HepG2 (cell line): Measurements from ENCODE around the gene SERINC2. TPM values are rescaled to one million over a fixed set of nuclear protein-coding genes. Genes with fewer than 3 reads are reported as not detected.

Experiments used
- AKAP8 ChIP-seq: sonication (generic); formaldehyde crosslinking; IDR thresholded peaks from 2 replicates; pipeline ENCODE4 v1.5.1; 2020; ENCODE audit warnings: mild to moderate bottlenecking, missing genetic modification reagents
- BRD4 ChIP-seq: sonication (generic); formaldehyde crosslinking; IDR thresholded peaks from 2 replicates; pipeline ENCODE4 v1.4.0; 2020; ENCODE audit warnings: missing genetic modification reagents
- RELA ChIP-seq: sonication (generic); formaldehyde crosslinking; IDR thresholded peaks from 2 replicates; pipeline ENCODE4 v1.4.0; 2020; ENCODE audit warnings: missing genetic modification reagents
- SAP130 ChIP-seq: IDR thresholded peaks from 2 replicates; pipeline ENCODE4 v1.6.1; 2016; ENCODE audit warnings: low read depth
- SP2 ChIP-seq: sonication (generic); formaldehyde crosslinking; IDR thresholded peaks from 2 replicates; pipeline ENCODE4 v1.5.1; 2020; ENCODE audit warnings: mild to moderate bottlenecking, missing genetic modification reagents
- ZFP90 ChIP-seq: sonication (generic); formaldehyde crosslinking; IDR thresholded peaks from 2 replicates; pipeline ENCODE4 v1.8.0; 2022; ENCODE audit warnings: missing genetic modification reagents, mild to moderate bottlenecking, inconsistent platforms, borderline replicate concordance
- ZMYM3 ChIP-seq: sonication (generic); formaldehyde crosslinking; IDR thresholded peaks from 2 replicates; pipeline ENCODE4 v1.5.1; 2020; ENCODE audit warnings: mild to moderate bottlenecking, missing genetic modification reagents
- ZNF543 ChIP-seq: sonication (generic); formaldehyde crosslinking; IDR thresholded peaks from 2 replicates; pipeline ENCODE4 v1.4.0; 2020; ENCODE audit warnings: mild to moderate bottlenecking, missing genetic modification reagents
- ZNF598 ChIP-seq: sonication (generic); formaldehyde crosslinking; IDR thresholded peaks from 2 replicates; pipeline ENCODE4 v1.5.1; 2020; ENCODE audit warnings: mild to moderate bottlenecking, missing genetic modification reagents, borderline replicate concordance
- ZZZ3 ChIP-seq: sonication (generic); formaldehyde crosslinking; IDR thresholded peaks from 2 replicates; pipeline ENCODE4 v1.4.0; 2020; ENCODE audit warnings: missing genetic modification reagents, mild to moderate bottlenecking, borderline replicate concordance
- polyA plus RNA-seq, 8 experiments: library from polyadenylated mRNA; depleted of rRNA in 3 of 8; stranded (reverse) in 7 of 8; unstranded in 1 of 8; fragments of >200 nt; fragmentation: Illumina TruSeq in 4 of 8; extraction: Trizol in 4 of 8; gene quantifications; 2 replicates each; pipeline versions ENCODE4 v1.2.1 to v1.2.3, GENCODE V29; 2011 to 2016; ENCODE audit warnings: low read depth in 4 of 8, missing spikeins in 1 of 8, mixed read lengths in 1 of 8; ENCODE audit not compliant: insufficient read depth in 1 of 8
- total RNA-seq, 5 experiments: library from RNA; depleted of rRNA; stranded (reverse); fragments of >200 nt; fragmentation: Illumina TruSeq; extraction: Trizol; gene quantifications; 2 replicates each; pipeline ENCODE4 v1.2.3, GENCODE V29; 2016; ENCODE audit warnings: low read depth in 1 of 5
- TF ChIP-seq, protein P1 (sequence below): sonication (generic); formaldehyde crosslinking; IDR thresholded peaks from 2 replicates; pipeline ENCODE4 v1.5.0; 2020; ENCODE audit warnings: mild to moderate bottlenecking, missing genetic modification reagents, borderline replicate concordance
- TF ChIP-seq, protein P2 (sequence below): sonication (generic); formaldehyde crosslinking; IDR thresholded peaks from 2 replicates; pipeline ENCODE4 v1.4.0; 2020; ENCODE audit warnings: missing genetic modification reagents
- TF ChIP-seq, protein P3 (sequence below): sonication (generic); formaldehyde crosslinking; IDR thresholded peaks from 2 replicates; pipeline ENCODE4 v1.5.1; 2020; ENCODE audit warnings: mild to moderate bottlenecking, missing genetic modification reagents, moderate library complexity

The SERINC2 gene
- total and polyA plus RNA-seq, 2 of the 13 experiments (the other 11 are each of a cell fraction or from before 2014, with no cell fraction given), result 4.8 to 126 TPM

DNA sequence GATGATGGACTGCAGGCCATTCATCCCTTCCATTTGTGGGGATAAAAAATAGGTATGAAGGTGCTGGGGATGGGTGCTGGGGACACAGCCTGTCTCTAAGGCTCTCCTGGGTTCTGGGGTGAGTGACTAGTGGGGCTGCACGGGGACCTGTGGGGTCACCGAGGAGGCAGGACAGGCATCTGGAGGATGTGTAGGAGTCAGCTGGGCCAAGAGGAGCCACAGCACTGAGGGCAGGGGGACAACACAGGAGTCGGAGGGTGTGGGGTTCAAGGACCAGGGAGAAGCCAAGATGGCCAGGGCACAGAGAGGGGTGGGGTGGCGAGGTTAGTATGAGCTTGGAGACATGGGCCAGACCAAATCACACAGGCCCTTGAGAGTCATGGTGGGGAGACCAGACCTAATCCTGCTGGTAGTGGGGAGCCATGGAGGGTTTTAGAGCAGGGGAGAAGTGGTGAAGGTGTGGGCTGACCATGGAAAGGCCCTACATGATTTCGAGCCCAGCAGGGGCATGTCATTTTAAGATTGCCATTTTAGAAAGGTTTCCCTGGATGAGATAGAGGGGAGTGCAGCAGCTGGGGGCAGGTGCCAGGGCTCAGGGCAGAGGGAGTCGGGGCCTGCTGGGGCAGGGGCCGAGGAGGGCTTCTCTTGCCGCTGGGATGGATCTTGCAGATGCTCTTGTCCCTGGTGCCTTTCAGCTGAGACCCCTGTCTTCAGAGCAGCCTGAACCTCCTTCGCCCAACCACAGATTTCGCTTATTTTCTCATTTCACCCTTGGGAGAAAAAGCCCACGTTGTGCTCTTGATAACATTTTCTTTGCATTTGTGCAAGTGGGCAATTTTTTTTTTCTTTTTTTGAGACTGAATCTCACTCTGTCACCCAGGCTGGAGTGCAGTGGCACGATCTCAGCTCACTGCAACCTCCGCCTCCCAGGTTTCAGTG lies 22.7 kb downstream of the SERINC2 start (continued):
- TF ChIP-seq, protein P1, sequence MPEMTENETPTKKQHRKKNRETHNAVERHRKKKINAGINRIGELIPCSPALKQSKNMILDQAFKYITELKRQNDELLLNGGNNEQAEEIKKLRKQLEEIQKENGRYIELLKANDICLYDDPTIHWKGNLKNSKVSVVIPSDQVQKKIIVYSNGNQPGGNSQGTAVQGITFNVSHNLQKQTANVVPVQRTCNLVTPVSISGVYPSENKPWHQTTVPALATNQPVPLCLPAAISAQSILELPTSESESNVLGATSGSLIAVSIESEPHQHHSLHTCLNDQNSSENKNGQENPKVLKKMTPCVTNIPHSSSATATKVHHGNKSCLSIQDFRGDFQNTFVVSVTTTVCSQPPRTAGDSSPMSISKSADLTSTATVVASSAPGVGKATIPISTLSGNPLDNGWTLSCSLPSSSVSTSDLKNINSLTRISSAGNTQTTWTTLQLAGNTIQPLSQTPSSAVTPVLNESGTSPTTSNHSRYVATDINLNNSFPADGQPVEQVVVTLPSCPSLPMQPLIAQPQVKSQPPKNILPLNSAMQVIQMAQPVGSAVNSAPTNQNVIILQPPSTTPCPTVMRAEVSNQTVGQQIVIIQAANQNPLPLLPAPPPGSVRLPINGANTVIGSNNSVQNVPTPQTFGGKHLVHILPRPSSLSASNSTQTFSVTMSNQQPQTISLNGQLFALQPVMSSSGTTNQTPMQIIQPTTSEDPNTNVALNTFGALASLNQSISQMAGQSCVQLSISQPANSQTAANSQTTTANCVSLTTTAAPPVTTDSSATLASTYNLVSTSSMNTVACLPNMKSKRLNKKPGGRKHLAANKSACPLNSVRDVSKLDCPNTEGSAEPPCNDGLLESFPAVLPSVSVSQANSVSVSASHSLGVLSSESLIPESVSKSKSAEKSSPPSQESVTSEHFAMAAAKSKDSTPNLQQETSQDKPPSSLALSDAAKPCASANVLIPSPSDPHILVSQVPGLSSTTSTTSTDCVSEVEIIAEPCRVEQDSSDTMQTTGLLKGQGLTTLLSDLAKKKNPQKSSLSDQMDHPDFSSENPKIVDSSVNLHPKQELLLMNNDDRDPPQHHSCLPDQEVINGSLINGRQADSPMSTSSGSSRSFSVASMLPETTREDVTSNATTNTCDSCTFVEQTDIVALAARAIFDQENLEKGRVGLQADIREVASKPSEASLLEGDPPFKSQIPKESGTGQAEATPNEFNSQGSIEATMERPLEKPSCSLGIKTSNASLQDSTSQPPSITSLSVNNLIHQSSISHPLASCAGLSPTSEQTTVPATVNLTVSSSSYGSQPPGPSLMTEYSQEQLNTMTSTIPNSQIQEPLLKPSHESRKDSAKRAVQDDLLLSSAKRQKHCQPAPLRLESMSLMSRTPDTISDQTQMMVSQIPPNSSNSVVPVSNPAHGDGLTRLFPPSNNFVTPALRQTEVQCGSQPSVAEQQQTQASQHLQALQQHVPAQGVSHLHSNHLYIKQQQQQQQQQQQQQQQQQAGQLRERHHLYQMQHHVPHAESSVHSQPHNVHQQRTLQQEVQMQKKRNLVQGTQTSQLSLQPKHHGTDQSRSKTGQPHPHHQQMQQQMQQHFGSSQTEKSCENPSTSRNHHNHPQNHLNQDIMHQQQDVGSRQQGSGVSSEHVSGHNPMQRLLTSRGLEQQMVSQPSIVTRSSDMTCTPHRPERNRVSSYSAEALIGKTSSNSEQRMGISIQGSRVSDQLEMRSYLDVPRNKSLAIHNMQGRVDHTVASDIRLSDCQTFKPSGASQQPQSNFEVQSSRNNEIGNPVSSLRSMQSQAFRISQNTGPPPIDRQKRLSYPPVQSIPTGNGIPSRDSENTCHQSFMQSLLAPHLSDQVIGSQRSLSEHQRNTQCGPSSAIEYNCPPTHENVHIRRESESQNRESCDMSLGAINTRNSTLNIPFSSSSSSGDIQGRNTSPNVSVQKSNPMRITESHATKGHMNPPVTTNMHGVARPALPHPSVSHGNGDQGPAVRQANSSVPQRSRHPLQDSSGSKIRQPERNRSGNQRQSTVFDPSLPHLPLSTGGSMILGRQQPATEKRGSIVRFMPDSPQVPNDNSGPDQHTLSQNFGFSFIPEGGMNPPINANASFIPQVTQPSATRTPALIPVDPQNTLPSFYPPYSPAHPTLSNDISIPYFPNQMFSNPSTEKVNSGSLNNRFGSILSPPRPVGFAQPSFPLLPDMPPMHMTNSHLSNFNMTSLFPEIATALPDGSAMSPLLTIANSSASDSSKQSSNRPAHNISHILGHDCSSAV, result 0 out of 2 replicates have a peak, but pooled peaks have one; percentile 64
- TF ChIP-seq, protein P2, sequence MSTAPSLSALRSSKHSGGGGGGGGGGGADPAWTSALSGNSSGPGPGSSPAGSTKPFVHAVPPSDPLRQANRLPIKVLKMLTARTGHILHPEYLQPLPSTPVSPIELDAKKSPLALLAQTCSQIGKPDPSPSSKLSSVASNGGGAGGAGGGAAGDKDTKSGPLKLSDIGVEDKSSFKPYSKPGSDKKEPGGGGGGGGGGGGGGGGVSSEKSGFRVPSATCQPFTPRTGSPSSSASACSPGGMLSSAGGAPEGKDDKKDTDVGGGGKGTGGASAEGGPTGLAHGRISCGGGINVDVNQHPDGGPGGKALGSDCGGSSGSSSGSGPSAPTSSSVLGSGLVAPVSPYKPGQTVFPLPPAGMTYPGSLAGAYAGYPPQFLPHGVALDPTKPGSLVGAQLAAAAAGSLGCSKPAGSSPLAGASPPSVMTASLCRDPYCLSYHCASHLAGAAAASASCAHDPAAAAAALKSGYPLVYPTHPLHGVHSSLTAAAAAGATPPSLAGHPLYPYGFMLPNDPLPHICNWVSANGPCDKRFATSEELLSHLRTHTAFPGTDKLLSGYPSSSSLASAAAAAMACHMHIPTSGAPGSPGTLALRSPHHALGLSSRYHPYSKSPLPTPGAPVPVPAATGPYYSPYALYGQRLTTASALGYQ (CRISPR knock-in tag), result no peak
- TF ChIP-seq BRD4 (0 out of 2 replicates have a peak, but pooled peaks have one; percentile 11), SAP130 (peak; percentile 3; the same call in 1 of the 2 replicates), ZNF598 (CRISPR knock-in tag) (peak; percentile 69; the same call in 1 of the 2 replicates), ZZZ3 (0 out of 2 replicates have a peak, but pooled peaks have one; percentile 47), SP2 (0 out of 2 replicates have a peak, but pooled peaks have one; percentile 29), AKAP8 (CRISPR knock-in tag) (peak; percentile 13; the same call in 1 of the 2 replicates), RELA (CRISPR knock-in tag) (no peak), ZFP90 (CRISPR knock-in tag) (no peak), ZMYM3 (CRISPR knock-in tag) (peak; percentile 66; the same call in 1 of the 2 replicates), ZNF543 (CRISPR knock-in tag) (0 out of 2 replicates have a peak, but pooled peaks have one; percentile 25)
- TF ChIP-seq, protein P3, sequence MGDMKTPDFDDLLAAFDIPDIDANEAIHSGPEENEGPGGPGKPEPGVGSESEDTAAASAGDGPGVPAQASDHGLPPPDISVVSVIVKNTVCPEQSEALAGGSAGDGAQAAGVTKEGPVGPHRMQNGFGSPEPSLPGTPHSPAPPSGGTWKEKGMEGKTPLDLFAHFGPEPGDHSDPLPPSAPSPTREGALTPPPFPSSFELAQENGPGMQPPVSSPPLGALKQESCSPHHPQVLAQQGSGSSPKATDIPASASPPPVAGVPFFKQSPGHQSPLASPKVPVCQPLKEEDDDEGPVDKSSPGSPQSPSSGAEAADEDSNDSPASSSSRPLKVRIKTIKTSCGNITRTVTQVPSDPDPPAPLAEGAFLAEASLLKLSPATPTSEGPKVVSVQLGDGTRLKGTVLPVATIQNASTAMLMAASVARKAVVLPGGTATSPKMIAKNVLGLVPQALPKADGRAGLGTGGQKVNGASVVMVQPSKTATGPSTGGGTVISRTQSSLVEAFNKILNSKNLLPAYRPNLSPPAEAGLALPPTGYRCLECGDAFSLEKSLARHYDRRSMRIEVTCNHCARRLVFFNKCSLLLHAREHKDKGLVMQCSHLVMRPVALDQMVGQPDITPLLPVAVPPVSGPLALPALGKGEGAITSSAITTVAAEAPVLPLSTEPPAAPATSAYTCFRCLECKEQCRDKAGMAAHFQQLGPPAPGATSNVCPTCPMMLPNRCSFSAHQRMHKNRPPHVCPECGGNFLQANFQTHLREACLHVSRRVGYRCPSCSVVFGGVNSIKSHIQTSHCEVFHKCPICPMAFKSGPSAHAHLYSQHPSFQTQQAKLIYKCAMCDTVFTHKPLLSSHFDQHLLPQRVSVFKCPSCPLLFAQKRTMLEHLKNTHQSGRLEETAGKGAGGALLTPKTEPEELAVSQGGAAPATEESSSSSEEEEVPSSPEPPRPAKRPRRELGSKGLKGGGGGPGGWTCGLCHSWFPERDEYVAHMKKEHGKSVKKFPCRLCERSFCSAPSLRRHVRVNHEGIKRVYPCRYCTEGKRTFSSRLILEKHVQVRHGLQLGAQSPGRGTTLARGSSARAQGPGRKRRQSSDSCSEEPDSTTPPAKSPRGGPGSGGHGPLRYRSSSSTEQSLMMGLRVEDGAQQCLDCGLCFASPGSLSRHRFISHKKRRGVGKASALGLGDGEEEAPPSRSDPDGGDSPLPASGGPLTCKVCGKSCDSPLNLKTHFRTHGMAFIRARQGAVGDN (CRISPR knock-in tag), result peak; percentile 7
